ENCODE measurements around the gene SLC6A19.

Gene SLC6A19

DNA sequence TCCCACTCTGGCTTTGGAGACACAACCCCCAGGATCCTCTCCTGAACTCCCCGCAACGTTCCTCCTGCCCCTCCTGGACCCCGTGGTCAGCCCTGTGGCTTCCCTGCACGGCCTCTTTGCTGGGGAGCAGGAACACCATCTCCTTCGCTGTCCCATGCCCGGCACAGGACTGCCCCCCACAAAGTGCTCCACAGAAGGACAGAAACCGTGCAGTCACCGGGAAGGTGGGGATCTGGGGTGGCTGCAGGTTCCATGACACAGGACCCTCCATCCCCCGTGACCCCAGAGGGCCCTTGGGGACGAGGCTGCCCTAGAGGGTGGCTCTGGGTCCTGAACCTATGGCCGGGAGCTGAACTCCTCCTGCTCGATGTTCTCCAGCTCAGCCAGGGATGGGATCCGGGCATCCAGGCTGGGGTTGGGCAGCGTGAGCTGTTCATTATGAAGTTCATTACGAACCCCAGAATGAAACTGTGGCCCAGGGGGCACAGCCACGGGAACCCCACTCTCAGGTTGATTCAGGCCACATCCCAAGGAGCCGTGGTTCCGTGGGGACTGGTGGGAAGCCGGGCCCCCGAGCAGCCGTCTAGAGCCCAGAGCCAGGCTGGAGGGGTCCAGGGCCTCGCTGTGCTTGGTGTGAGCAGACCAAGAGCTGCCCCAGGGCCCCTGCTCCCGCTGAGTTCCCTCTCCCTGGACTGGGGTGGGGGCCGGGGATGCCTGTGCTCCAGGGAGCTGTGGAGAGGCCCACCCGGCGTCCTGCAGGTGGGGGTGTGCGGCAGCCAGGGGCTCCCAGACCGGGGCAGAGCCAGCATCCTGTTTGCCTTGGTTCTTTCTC, 684 bp upstream of the SLC6A19 start:
- Histone ChIP-seq H3K27me3 (ENCODE audit: low read length) (no peaks in the 10 kb centered on the region), H2AFZ (ENCODE audit: low read depth, low read length, severe bottlenecking) (no peak overlapping the region), H4K20me1 (ENCODE audit: low read depth, low read length) (no peaks in the 10 kb centered on the region), H3K9me2 (replicated peaks; ENCODE audit: insufficient read depth, low read length) (no peaks in the 10 kb centered on the region), H3F3A (ENCODE audit: insufficient read depth) (no peaks in the 10 kb centered on the region), H3K9me3 (ENCODE audit: insufficient read depth, low read length) (no peaks in the 10 kb centered on the region), H3K4me2 (ENCODE audit: low read depth, low read length, poor library complexity, severe bottlenecking) (no peak overlapping the region), H3K4me3 (ENCODE audit: insufficient read depth, low read length, poor library complexity, severe bottlenecking) (no peak overlapping the region), H3K79me2 (ENCODE audit: insufficient read depth, low read length) (no peaks in the 10 kb centered on the region), H3K36me3 (ENCODE audit: low read length) (no peaks in the 10 kb centered on the region), H3K27ac (ENCODE audit: low read depth, low read length) (no peak overlapping the region), H3K9ac (ENCODE audit: low read length) (no peak overlapping the region)
- TF ChIP-seq EZH2phosphoT487 (conservative IDR thresholded peaks at IDR 0.05; ENCODE audit: low read length) = no peak
- TF ChIP-seq, protein P1, sequence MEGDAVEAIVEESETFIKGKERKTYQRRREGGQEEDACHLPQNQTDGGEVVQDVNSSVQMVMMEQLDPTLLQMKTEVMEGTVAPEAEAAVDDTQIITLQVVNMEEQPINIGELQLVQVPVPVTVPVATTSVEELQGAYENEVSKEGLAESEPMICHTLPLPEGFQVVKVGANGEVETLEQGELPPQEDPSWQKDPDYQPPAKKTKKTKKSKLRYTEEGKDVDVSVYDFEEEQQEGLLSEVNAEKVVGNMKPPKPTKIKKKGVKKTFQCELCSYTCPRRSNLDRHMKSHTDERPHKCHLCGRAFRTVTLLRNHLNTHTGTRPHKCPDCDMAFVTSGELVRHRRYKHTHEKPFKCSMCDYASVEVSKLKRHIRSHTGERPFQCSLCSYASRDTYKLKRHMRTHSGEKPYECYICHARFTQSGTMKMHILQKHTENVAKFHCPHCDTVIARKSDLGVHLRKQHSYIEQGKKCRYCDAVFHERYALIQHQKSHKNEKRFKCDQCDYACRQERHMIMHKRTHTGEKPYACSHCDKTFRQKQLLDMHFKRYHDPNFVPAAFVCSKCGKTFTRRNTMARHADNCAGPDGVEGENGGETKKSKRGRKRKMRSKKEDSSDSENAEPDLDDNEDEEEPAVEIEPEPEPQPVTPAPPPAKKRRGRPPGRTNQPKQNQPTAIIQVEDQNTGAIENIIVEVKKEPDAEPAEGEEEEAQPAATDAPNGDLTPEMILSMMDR (IDR thresholded peaks at IDR 0.05; ENCODE audit: insufficient read depth, low read length, poor library complexity, severe bottlenecking) = no peak

DNA sequence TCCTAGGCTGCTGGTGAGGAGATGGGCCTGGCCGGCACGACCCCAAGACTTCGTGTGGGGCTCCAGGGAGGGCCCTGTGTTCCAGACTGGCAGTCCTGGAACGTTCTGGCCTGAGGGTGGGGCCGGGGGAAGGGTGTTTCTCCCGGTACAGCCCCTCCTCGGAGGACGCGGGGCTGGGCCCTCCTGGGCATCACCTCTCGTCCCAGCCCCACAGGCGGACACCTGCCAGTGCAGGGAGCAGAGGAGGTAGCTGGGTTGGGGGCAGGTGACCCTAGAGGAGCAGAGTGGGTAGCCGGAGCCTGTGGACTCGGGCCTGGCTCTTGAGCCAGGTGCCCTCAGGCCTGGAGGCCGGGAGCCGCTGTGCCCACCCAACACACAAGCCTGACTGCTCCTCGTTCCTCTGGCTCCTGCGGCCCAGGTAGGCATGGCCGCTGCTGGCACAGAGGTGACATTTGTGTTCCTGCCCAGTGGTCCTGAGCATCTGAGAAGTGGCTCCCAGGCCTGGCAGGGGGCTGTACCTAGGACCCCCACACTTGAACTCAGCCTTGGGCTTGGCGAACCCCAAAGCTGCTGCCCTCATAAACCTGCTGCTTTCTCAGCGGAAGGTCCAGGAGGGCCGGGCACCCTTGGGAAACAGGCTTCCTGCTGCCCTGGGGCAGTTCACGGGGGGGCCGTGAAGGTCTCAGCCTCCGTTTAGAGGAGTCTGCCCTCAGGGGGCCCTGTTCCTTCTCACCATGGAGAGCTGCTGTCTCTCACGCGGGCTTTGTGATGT, 817 bp downstream of the SLC6A19 start:
- Histone ChIP-seq H3K27ac (ENCODE audit: low read depth, low read length) (no peak overlapping the region), H3K9me2 (replicated peaks; ENCODE audit: insufficient read depth, low read length) (no peaks in the 10 kb centered on the region), H2AFZ (ENCODE audit: low read depth, low read length, severe bottlenecking) (no peak overlapping the region), H3K4me2 (ENCODE audit: low read depth, low read length, poor library complexity, severe bottlenecking) (no peak overlapping the region), H3K4me3 (ENCODE audit: insufficient read depth, low read length, poor library complexity, severe bottlenecking) (no peak overlapping the region), H3K79me2 (ENCODE audit: insufficient read depth, low read length) (no peaks in the 10 kb centered on the region), H3K9ac (ENCODE audit: low read length) (no peak overlapping the region), H3K9me3 (ENCODE audit: insufficient read depth, low read length) (no peaks in the 10 kb centered on the region), H3K36me3 (ENCODE audit: low read length) (no peaks in the 10 kb centered on the region), H3F3A (ENCODE audit: insufficient read depth) (no peaks in the 10 kb centered on the region), H3K27me3 (ENCODE audit: low read length) (no peaks in the 10 kb centered on the region), H4K20me1 (ENCODE audit: low read depth, low read length) (no peaks in the 10 kb centered on the region)
- TF ChIP-seq, protein P1 (IDR thresholded peaks at IDR 0.05; ENCODE audit: insufficient read depth, low read length, poor library complexity, severe bottlenecking) = no peak
- TF ChIP-seq EZH2phosphoT487 (conservative IDR thresholded peaks at IDR 0.05; ENCODE audit: low read length) = no peak

DNA sequence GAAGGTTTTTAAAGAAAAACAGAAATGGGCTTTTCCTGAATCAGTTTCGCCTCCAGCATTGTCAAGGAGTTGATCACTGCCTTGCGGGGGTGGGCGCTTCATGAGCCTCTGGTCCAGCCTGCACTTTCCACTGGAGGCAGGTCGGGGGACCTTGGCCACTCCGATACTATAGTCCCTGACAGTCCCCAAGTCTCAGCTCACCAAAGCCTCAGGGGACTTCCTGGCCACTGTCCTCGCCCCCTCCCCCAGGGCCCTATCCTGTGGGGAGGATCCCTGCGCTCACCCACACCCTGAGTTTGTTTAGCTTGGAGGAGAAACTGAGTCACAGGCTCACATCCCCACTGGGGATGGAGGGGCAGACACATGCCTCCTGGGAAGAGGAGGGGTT, 1.4 kb downstream of the SLC6A19 start:
- no peaks in the 10 kb centered on the region for H3K9me2 ChIP-seq (replicated peaks; ENCODE audit: insufficient read depth, low read length)
- no peaks in the 10 kb centered on the region for H3F3A ChIP-seq (ENCODE audit: insufficient read depth)
- TF ChIP-seq, protein P1 (IDR thresholded peaks at IDR 0.05; ENCODE audit: insufficient read depth, low read length, poor library complexity, severe bottlenecking) = no peak
- TF ChIP-seq EZH2phosphoT487 (conservative IDR thresholded peaks at IDR 0.05; ENCODE audit: low read length) = no peak
- H3K4me2 ChIP-seq (ENCODE audit: low read depth, low read length, poor library complexity, severe bottlenecking) = no peak overlapping the region
- no peak overlapping the region for H2AFZ ChIP-seq (ENCODE audit: low read depth, low read length, severe bottlenecking)
- no peaks in the 10 kb centered on the region for H4K20me1 ChIP-seq (ENCODE audit: low read depth, low read length)
- H3K27ac ChIP-seq (ENCODE audit: low read depth, low read length) = no peak overlapping the region
- H3K4me3 ChIP-seq (ENCODE audit: insufficient read depth, low read length, poor library complexity, severe bottlenecking) = no peak overlapping the region
- H3K9me3 ChIP-seq (ENCODE audit: insufficient read depth, low read length) = no peaks in the 10 kb centered on the region
- H3K27me3 ChIP-seq (ENCODE audit: low read length) = no peaks in the 10 kb centered on the region
- no peak overlapping the region for H3K9ac ChIP-seq (ENCODE audit: low read length)
- no peaks in the 10 kb centered on the region for H3K79me2 ChIP-seq (ENCODE audit: insufficient read depth, low read length)
- no peaks in the 10 kb centered on the region for H3K36me3 ChIP-seq (ENCODE audit: low read length)

Measured in SU-DHL-6 (cell line).